PC-3 (cell line): ENCODE results near the gene BROX. TPM values are rescaled to one million over a fixed set of nuclear protein-coding genes. Genes with fewer than 3 reads are reported as not detected.
A peak's percentile ranks its signal among the peaks of the same experiment; 100 is the strongest.

Experiments
- ATAC-seq: fragments of 200-7000 bp; cut with Tn5 transposase; 2 replicates; pipeline ENCODE4 v1.9.1; 2020; ENCODE audit warnings: mild to moderate bottlenecking, moderate library complexity
- Bru-seq: library from RNA; stranded (reverse); fragments of 400-500 nt; gene quantifications from one replicate; lab custom pipeline; 2021; lab: Mats Ljungman, UMichigan
- BruChase-seq, 2 experiments: library from RNA; stranded (reverse); fragments of 400-500 nt; gene quantifications; one replicate each; lab custom pipeline; 2021; lab: Mats Ljungman, UMichigan
- BruUV-seq: library from RNA; stranded (reverse); fragments of 400-500 nt; replicated peaks from 2 replicates; lab custom pipeline; 2021; lab: Mats Ljungman, UMichigan
- CTCF ChIA-PET: fragments of 300-600 bp; sonication (Branson Sonifier 250); formaldehyde crosslinking; loops from one replicate; lab custom pipeline; 2022; ENCODE audit warnings: antibody characterized with exemption; lab: Charles Lee
- POLR2A ChIA-PET: fragments of 300-600 bp; sonication (Branson Sonifier 250); formaldehyde crosslinking; loops from one replicate; lab custom pipeline; 2022; ENCODE audit warnings: antibody characterized with exemption; ENCODE audit not compliant: unreplicated experiment; lab: Charles Lee
- DNase-seq: peaks from one replicate; pipeline ENCODE4 v3.0.0-alpha.2; 2015
- H2AFZ ChIP-seq: fragments of 300-600 bp; sonication (generic); 2 replicates; pipeline ENCODE4 v1.6.0; 2016; ENCODE audit warnings: antibody characterized with exemption, low read length
- H3F3A ChIP-seq: fragments of 300-600 bp; sonication (generic); one replicate; pipeline ENCODE4 v1.6.0; 2017; ENCODE audit warnings: antibody characterized with exemption, low read length, control low read depth, mild to moderate bottlenecking; ENCODE audit not compliant: unreplicated experiment
- H3K27ac ChIP-seq: fragments of 300-600 bp; sonication (generic); 2 replicates; pipeline ENCODE4 v1.5.1; 2016; ENCODE audit warnings: mild to moderate bottlenecking, low read length
- H3K27me3 ChIP-seq: fragments of 300-600 bp; sonication (generic); 2 replicates; pipeline ENCODE4 v1.6.1; 2016; ENCODE audit warnings: low read length, mixed read lengths
- H3K36me3 ChIP-seq: fragments of 300-600 bp; sonication (generic); 2 replicates; pipeline ENCODE4 v1.6.1; 2016; ENCODE audit warnings: low read depth, mixed run types, low read length, mixed read lengths
- H3K4me1 ChIP-seq: fragments of 300-600 bp; sonication (generic); 2 replicates; pipeline ENCODE4 v1.5.1; 2016; ENCODE audit warnings: low read length; ENCODE audit not compliant: insufficient read depth
- H3K4me2 ChIP-seq: fragments of 300-600 bp; sonication (generic); 2 replicates; pipeline ENCODE4 v1.6.0; 2016; ENCODE audit warnings: low read length
- H3K4me3 ChIP-seq: fragments of 300-600 bp; sonication (generic); 2 replicates; pipeline ENCODE4 v1.5.1; 2016; ENCODE audit warnings: mild to moderate bottlenecking, low read length, mixed read lengths
- H3K79me2 ChIP-seq: fragments of 300-600 bp; sonication (generic); 2 replicates; pipeline ENCODE4 v1.6.1; 2017; ENCODE audit warnings: low read length, mixed read lengths
- H3K9ac ChIP-seq: fragments of 300-600 bp; sonication (generic); 2 replicates; pipeline ENCODE4 v1.6.0; 2016; ENCODE audit warnings: mild to moderate bottlenecking, low read length
- H3K9me2 ChIP-seq: fragments of 300-600 bp; sonication (generic); replicated peaks from 2 replicates; pipeline ENCODE4 v1.6.1; 2016; ENCODE audit warnings: mixed run types, low read length, mixed read lengths
- H3K9me3 ChIP-seq: fragments of 300-600 bp; sonication (generic); 2 replicates; pipeline ENCODE4 v1.6.1; 2016; ENCODE audit warnings: low read length, mixed read lengths
- H4K20me1 ChIP-seq: fragments of 300-600 bp; sonication (generic); 2 replicates; pipeline ENCODE4 v1.6.1; 2016; ENCODE audit warnings: low read length, mixed read lengths
- EZH2 ChIP-seq: fragments of 300-600 bp; sonication (generic); IDR thresholded peaks from one replicate; pipeline ENCODE4 v1.6.1; 2017; ENCODE audit warnings: antibody characterized with exemption, mild to moderate bottlenecking, low read length; ENCODE audit not compliant: unreplicated experiment
- EZH2phosphoT487 ChIP-seq: fragments of 300-600 bp; sonication (generic); IDR thresholded peaks from 2 replicates; pipeline ENCODE4 v1.6.1; 2018; ENCODE audit warnings: mild to moderate bottlenecking, antibody characterized with exemption, low read length, borderline replicate concordance
- intact Hi-C: fragments of 100-400 bp; cut with micrococcal nuclease; formaldehyde crosslinking; loops from 2 replicates; pipeline ENCODE4 v1.9.0; 2023
- long read RNA-seq: library from polyadenylated mRNA; unstranded; transcript quantifications from one replicate; pipeline ENCODE4 v2.0.0, GENCODE V29; 2021; ENCODE audit not compliant: unreplicated experiment
- total RNA-seq: library from RNA; depleted of rRNA; stranded (reverse); fragments of >200 nt; gene quantifications from 2 replicates; pipeline ENCODE4 v1.2.3, GENCODE V29; 2014; rRNA removed
- TF ChIP-seq, protein P1 (sequence below): fragments of 300-600 bp; sonication (generic); conservative IDR thresholded peaks from 2 replicates; pipeline ENCODE4 v1.5.1; 2017; ENCODE audit warnings: antibody characterized with exemption, low read depth, mild to moderate bottlenecking, low read length

BROX gene, protein sequence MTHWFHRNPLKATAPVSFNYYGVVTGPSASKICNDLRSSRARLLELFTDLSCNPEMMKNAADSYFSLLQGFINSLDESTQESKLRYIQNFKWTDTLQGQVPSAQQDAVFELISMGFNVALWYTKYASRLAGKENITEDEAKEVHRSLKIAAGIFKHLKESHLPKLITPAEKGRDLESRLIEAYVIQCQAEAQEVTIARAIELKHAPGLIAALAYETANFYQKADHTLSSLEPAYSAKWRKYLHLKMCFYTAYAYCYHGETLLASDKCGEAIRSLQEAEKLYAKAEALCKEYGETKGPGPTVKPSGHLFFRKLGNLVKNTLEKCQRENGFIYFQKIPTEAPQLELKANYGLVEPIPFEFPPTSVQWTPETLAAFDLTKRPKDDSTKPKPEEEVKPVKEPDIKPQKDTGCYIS
- total RNA-seq (60.7 and 68.4 TPM in 2 replicates), Bru-seq, nascent RNA (percentile 94 among the genes with signal in this experiment), BruChase-seq, experiment 1, labeled RNA remaining after a 6-hour chase (percentile 97 among the genes with signal in this experiment), BruChase-seq, experiment 2, labeled RNA remaining after a 2-hour chase (percentile 96 among the genes with signal in this experiment)
- long read RNA-seq, full-length matches to known transcripts, result 61 of 224 reads
- long read RNA-seq, partial matches to known transcripts, result 27 of 224 reads
- long read RNA-seq, other reads (novel, unspliced or antisense), result 136 of 224 reads

DNA sequence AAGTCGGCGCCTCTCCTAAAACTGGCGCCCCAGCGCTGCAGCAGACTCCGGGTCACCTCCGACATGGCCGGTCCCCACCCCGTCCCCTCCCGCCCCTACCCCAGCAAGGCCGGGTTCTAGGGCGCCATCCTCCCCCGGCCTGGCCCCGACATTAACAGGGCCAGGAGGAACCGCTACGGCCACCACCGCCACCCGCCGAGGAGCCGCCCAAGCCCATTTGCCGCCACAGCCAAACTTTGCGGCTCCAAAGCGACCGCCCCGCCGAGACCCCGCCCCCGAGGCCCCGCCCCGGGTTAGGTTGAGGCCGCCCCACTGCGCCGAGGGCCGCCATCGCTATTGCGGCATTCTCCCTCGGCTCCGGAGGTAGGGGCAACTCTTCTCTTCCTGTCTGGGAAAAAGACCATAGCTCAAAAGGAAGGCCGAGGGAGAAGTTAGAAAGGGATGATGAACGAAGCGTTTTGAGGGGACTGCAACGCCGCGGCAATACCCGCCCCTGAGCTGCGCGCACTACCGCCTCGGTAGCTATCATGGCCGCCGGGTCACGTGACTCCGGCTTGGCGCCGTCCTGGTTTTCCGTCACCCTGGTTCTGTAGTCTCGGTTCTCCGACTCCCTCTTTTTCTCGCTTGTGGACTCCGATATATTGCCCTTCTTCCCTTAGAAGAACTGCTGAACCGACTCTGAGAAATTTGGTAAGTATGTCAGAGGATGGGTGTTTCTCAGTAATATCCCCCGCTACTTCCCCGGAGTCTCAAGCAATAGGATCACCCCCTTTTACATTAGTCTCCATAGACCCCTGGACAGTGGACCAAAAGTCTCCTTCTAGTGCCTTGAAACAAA is at the start of gene BROX, which contains the start of gene AIDA:
BROX (plus strand) TSS at position 312 of the 838 bp plus-strand sequence. CDS start 3,136 bp downstream, outside the sequence.
AIDA (minus strand) TSS at position 239 of the 838 bp plus-strand sequence; CDS start at position 65, 174 bp downstream.
- intact Hi-C loops, result loop anchor here (1.0 to 5.0 kb wide), 4 partner anchors 70 to 1925 kb away; partner anchors contain the start of gene MTARC1
- H2AFZ ChIP-seq, result peak within 1 kb of the TSS; percentile 98
- no peaks in the 10 kb centered on the region for H3K27me3 ChIP-seq
- H3K27ac ChIP-seq, result peak within 1 kb of the TSS; percentile 78
- CTCF ChIA-PET, result no interaction called here
- ATAC-seq (peak; percentile 77), DNase-seq (peak; percentile 94)
- peak within 1 kb of the TSS; percentile 83 for H3K9ac ChIP-seq
- H3K4me1 ChIP-seq, result peaks cover 19% of the 10 kb centered on the region
- H3K4me3 ChIP-seq, result peak within 1 kb of the TSS; percentile 79
- BruUV-seq, result TSS peak; percentile 71
- TF ChIP-seq, protein P1, sequence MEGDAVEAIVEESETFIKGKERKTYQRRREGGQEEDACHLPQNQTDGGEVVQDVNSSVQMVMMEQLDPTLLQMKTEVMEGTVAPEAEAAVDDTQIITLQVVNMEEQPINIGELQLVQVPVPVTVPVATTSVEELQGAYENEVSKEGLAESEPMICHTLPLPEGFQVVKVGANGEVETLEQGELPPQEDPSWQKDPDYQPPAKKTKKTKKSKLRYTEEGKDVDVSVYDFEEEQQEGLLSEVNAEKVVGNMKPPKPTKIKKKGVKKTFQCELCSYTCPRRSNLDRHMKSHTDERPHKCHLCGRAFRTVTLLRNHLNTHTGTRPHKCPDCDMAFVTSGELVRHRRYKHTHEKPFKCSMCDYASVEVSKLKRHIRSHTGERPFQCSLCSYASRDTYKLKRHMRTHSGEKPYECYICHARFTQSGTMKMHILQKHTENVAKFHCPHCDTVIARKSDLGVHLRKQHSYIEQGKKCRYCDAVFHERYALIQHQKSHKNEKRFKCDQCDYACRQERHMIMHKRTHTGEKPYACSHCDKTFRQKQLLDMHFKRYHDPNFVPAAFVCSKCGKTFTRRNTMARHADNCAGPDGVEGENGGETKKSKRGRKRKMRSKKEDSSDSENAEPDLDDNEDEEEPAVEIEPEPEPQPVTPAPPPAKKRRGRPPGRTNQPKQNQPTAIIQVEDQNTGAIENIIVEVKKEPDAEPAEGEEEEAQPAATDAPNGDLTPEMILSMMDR, result no peak
- H3K36me3 ChIP-seq, result peaks cover 11% of the 10 kb centered on the region
- H3K9me2 ChIP-seq, result no peaks in the 10 kb centered on the region
- H3F3A ChIP-seq, result peaks cover 5% of the 10 kb centered on the region
- H3K79me2 ChIP-seq, result peaks cover 62% of the 10 kb centered on the region
- no peaks in the 10 kb centered on the region for H3K9me3 ChIP-seq
- POLR2A ChIA-PET, result interaction anchor here (0.7 to 1.1 kb wide), 4 partner anchors 24 to 123 kb away, joined by 3 to 8 read pairs (median 4); partner anchors contain the start of genes FAM177B and TAF1A
- H4K20me1 ChIP-seq, result 0 out of 2 replicates have a peak, but pooled peaks cover 7% of the 10 kb centered on the region
- H3K4me2 ChIP-seq, result peak within 1 kb of the TSS; percentile 95

DNA sequence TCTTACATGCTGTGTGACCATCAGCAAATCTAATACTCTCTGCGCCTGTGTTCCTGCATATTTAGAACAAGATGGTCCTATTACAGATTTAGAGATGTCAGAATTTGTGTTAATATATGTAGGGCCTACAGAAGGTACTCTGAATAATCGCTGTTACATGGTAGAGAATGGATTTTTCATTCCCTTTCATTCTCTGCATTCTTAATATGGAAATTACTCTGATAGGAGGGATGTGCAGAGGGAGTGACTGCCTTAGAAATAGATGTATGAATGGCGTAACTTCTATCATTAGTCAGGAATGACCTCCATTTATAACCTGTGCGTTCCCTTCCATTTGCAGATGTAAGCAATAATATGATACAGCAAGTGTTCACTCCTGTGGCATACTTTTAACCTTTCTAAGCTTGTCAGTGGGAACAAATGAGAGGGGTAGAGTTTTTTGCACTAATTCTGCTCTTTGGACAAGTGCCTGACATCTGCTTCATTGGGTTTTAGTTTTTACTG is 48.9 kb upstream of the BROX start:
- Histone ChIP-seq H3K79me2 (no peaks in the 10 kb centered on the region), H3K4me1 (no peaks in the 10 kb centered on the region), H3F3A (no peaks in the 10 kb centered on the region), H3K27ac (no peak overlapping the region), H3K27me3 (no peaks in the 10 kb centered on the region), H3K9me3 (no peaks in the 10 kb centered on the region), H3K4me2 (no peak overlapping the region), H3K4me3 (no peak overlapping the region), H2AFZ (no peak overlapping the region), H3K36me3 (peaks cover 89% of the 10 kb centered on the region), H4K20me1 (no peaks in the 10 kb centered on the region), H3K9me2 (no peaks in the 10 kb centered on the region), H3K9ac (no peak overlapping the region)
- BruUV-seq, result no TSS peak
- intact Hi-C loops, result no loop called here
- TF ChIP-seq, protein P1, result no peak
- TF ChIP-seq EZH2 (no peak), EZH2phosphoT487 (no peak)
- ChIA-PET CTCF (no interaction called here), POLR2A (interaction anchor here (0.5 kb wide), 1 partner anchor 198 kb away, joined by 3 read pairs; no protein-coding TSS in a partner anchor)
- DNase-seq (no peak), ATAC-seq (no peak)
